ENCODE results near the gene SULT1E1.

GRCh38 chr4:69876071-69876470 is 16.1 kb upstream of the SULT1E1 start:
- TF ChIP-seq, protein P1, sequence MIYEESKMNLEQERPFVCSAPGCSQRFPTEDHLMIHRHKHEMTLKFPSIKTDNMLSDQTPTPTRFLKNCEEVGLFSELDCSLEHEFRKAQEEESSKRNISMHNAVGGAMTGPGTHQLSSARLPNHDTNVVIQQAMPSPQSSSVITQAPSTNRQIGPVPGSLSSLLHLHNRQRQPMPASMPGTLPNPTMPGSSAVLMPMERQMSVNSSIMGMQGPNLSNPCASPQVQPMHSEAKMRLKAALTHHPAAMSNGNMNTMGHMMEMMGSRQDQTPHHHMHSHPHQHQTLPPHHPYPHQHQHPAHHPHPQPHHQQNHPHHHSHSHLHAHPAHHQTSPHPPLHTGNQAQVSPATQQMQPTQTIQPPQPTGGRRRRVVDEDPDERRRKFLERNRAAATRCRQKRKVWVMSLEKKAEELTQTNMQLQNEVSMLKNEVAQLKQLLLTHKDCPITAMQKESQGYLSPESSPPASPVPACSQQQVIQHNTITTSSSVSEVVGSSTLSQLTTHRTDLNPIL (CRISPR knock-in tag; IDR thresholded peaks at IDR 0.05; ENCODE audit: low read depth) = no peak
- TF ChIP-seq RARB (CRISPR knock-in tag; IDR thresholded peaks at IDR 0.05) = no peak

All from SK-N-SH treated with all-trans-retinoic acid at 6 μM for 48 hours (cell line).